ENCODE results near the gene WSB2.
"Not testable (repeated sequence)": the region's sequence is repeated elsewhere in the genome, so short reads cannot be mapped to it uniquely, and the experiment has no call there.

Gene WSB2

DNA sequence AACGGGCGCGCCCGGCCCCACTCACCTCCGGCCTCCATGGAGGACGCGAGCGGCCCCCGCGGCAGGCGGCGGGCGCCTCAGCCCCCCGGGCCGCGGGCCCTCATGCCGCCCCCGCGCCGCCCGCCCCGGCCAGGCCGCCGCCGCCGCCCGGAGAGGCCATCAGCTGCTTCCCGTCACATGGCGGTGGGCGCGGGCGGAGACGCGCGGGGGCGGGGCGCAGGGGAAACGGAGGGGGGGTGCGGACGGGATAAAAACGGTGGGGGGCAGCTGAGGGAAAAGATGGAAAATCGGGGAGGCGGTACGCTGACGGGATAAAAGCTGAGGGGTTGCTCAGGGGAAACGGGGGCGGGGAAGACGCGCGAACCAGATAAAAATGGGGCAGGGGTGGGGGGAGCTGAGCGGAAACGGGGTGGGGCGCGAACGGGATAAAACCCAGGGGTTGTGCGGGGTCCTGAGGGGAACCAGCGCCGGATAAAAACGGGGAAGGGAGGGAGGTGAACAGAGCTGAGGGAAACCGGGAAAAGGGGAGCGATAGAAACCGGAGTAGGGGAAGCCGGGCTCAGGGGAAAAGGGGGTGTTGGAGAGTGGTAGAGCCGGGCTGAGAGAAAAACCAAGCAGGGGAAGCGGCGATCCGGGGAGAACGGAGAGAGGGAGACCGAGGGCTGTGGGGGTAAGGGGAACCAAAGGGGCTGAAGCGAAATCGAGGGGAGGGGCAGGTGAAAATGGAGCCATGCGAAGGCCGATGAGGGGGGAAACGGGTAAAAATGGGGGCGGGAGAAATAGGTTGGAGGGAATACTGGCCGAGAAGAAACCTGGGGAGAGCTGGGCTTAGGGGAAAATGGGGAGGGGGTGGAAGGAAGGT is at the start of gene WSB2:
TSS of gene WSB2 (minus strand) at position 169 of the 862 bp plus-strand sequence. CDS start at position 38, 131 bp downstream.
- DNase-seq, result peak; percentile 89

DNA sequence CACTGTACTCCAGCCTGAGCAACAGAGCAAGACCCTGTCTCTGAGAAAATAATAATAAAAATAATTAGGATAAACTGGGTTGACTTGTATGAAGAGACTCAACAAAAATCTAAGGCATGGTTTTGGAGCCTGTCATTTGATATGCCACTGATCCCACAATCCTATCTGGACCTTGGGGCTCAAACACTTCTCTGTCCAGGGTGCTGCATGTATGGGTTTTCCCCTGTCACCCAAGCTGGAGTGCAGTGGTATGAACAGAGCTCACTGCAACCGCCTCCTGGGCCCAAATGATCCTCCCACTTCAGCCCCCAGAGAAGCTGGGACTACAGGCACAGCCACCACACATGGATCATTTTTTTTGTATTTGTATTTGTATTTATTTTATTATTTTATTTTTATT is 48.1 kb upstream of the WSB2 start:
- no peak for DNase-seq

DNA sequence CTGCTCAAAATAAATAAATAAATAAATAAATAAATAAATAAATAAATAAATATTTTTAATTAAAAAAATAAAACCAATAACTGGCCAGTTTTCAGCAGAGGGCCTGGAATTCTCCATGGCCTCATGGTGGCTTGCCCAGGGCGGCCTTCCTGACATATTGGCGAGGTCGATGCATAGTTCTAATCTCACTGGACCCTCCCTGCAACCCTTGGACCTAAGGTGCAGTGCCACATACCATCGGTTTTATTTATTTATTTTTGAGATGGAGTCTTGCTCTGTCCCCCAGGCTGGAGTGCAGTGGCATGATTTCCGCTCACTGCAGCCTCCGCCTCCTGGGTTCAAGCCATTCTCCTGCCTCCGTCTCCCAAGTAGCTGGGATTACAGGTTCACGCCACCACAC is 46.7 kb upstream of the WSB2 start:
- no peak for DNase-seq

DNA sequence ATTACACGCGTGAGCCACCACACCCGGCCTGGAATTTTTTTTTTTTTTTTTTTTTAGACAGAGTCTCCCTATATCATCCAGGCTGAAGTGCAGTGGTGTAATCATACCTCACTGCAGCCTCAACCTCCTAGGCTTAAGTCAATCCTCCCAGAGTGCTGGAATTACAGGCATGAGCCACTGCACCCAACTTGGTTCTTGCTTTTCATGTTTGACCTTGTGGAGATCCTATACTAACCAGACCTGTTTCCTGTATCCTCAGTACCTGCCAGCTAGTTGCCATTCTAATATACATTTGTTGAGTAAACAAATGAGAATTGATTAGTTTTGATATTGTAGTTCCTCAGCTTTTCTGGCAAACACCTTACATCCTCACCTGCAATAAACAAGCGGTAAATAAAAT is 46.0 kb upstream of the WSB2 start:
- no peak for DNase-seq

DNA sequence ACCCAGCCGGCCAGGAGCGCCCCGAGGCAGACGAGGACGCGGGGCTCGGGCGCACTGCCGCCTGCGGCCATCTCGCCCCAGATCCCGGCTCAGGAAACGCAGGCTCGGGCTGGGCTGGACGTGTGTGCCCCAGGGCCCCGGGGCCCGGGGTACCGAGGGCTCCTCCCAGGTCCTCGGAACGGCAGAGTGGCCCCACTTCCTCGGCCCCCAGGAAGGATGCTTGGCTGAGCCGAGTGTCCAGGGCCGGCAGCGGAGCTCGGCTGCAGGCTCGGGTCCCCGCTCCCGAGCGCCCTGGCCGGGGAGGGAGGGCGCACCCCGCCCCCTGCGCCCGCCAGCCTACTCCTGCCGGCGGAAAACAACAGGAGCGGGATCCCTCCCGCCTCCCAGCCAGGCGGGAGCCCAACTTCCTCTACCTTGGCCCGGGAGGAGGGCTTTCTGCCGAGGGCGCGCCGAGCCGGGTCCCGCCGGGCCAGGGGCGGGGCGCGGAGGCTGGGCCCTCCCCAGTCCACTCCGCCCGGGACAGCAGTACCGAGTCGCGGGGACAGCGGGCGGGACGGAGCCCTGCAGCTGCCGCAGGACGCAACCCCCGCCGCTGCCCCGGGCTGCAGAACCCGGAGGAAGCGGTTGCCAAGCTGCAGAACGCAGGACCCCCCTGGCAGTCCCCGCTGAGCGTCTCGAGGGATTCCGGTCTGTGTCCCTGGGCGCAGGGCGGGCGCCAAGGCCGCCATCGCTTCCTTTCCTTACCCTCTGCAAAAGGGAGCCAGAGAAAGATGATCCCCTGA is 42.8 kb upstream of the WSB2 start, which contains the start of gene VSIG10:
TSS of gene VSIG10 (minus strand) at position 411 of the 782 bp plus-strand sequence. CDS start at position 71, 340 bp downstream.
- peak; percentile 68 for DNase-seq

DNA sequence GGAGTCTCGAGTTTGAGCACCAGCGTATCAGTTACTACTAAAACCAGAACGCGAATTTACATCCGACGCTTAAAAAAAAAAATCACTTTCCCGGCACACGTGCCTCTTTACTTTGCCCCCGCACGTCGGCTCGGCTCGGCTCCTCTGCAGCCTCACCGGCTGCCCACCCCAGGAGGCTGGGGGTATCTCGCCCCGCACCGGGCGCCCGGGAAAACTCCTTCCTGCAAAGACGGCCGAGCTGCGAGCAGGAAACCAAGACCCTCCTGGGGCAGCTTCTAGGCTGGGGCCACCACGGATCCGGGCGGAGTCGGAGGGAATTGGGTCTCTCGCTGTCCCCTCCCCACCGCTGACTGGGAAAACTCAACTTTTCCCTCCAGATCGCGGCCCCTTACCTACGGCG is 42.2 kb upstream of the WSB2 start:
- DNase-seq, result peak; percentile 39

DNA sequence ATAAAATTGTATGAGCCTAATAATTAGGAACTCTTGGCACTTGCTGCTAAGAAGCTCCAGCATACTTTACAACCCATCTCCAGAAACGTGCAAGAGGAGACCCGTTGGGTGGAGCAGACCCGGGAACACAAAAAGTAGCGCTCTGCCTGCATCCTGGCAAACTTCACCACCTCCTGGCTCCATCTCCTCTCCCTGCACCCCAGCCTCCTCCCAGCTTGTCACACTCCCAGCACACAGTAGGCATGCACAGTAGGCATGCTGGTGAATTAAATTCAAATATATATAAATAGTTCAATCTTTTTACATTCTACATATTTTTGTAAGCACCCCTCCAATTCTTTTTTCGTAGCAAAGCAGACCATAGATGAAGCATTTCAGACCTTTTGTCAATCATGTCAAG is 41.6 kb upstream of the WSB2 start:
- no peak for DNase-seq

DNA sequence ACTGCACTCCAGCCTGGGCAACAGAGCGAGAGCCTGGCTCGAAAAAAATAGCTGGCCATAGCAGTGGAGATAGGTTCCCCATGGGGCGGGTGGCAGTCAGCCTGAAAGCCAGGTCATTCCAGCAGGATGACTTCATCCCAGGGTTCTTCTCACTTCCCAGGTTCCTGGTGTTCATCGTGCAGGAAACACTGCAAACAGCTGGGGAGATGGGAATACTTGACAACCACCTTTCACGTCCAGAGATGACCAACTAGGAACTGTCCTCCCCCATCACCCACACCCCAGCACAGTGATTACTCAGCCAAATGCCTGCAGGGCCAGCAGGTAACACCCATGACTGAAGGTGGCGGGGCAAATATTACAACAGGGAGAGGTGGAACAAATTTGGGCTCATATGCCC is 41.1 kb upstream of the WSB2 start:
- no peak for DNase-seq

DNA sequence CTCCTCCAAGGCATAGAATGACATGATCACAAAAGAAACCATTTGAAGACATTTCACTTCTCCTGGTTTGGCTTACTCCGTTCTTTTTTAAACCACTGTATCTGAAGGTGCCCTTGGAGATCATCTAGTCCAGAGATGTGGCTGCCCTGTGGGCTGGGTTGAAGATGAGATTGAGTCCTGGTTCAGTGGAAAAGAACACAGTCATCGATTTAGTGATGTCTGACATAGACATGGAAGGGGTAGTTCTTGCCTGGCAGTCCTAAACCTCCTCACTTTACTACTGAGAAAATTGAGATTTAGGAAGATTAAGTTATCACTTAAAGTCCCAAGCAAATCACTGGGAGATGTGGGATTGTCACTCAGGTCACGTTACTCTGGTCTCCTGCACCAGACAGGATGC is 40.1 kb upstream of the WSB2 start:
- DNase-seq, result no peak

DNA sequence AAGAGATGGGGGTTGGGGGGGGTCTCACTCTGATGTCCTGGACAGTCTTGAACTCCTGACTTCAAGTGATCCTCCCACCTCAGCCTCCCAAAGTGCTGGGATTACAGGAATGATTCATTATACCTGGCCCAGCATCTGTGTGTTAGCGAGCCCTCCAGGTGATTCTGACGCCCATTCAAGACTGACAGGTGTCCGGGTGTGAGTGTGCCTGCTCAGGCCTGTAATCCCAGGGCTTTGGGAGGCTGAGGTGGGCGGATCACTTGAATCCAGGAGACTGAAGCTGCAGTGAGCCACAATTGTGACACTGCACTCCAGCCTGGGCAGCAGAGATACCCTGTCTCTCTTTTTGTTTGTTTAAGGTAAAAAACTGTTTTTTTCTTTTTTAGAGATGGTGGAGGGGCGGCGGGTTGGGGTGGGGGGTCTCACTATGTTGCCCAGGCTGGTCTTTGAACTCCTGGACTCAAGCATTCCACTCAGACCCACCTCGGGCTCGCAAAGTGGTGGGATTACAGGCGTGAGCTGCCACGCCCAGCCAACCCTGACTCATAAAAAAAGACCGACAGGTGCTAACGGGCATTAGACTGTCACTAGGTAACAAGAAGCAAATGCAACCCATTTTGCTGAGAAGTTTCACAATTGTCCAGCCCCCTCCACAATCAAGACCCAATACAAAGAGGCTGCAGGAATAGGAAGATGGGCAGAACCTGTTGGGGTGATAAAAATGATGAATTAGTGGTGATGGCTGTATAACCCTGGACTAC is 38.1 kb upstream of the WSB2 start:
- no peak for DNase-seq

DNA sequence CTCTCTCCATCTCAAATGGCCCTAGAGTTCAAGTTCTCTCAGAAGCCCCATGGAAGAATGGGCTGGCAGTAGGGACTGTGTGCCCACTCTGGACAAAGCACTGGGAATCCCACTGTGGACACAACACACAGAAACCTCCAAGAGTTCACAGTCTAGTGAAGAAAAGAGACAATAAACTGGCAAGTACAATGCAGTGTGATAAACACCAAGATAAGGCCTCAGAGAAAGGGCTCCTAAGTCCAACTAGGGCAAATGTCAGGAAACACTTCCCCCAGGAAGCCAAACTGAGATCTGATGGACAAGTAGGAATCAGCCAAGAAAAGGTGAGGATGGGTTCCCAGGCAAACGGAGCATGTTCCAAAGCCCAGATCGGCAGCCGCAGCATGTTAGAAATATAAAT is 37.4 kb upstream of the WSB2 start:
- DNase-seq, result no peak

DNA sequence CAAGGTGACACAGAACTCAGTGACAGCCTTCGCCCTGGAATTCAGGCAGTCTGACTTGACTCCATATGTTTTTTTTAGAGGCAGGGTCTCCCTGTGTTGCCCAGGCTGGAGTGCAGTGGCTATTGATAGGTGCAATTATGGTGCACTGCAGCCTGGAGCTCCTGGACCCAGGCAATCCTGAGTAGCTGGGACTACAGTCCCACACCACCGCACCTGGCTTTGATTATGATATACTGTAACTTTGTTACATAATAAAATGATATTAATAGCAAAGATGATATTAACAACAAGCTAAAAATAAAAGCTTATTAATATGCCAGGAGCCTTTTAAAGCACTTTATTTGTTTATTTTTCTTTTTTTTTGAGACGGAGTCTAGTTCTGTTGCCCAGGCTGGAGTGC is 33.1 kb upstream of the WSB2 start:
- no peak for DNase-seq

DNA sequence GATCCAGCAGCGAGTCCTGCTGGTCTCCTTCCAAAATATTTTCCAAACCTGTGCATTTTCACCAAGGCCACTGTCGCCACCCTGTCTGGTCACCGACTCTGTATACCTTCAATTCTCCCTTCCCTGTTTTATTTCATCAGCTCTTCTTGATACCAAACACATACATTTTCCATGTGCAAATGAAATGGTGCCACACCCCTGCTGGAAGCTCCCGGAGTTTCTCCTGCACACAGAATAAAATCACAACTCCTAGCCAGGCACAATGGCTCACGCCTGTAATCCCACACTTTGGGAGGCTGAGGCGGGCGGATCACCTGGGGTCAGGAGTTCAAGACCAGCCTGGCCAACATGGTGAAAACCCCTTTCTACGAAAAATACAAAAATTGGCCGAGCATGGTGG is 28.8 kb upstream of the WSB2 start:
- no peak for DNase-seq

DNA sequence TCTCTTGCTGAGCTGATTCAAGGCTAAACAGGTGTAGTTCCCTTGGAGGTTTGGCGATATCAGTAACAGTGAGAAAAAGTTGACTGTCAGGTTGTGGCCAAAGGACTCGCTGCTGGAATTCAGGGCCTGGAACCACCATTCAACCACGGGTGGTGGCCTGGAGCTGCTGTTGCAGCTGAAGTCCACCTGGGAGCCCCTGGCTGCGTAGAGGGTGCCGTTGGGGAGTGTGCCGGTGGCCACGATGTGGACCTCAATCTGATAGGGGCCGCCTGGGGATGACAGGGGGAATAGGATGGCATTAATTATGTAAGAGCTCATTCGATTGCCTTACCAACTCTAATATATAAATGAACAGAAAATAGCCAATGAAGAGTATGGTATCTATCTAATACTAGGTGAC is 21.2 kb upstream of the WSB2 start:
- no peak for DNase-seq

DNA sequence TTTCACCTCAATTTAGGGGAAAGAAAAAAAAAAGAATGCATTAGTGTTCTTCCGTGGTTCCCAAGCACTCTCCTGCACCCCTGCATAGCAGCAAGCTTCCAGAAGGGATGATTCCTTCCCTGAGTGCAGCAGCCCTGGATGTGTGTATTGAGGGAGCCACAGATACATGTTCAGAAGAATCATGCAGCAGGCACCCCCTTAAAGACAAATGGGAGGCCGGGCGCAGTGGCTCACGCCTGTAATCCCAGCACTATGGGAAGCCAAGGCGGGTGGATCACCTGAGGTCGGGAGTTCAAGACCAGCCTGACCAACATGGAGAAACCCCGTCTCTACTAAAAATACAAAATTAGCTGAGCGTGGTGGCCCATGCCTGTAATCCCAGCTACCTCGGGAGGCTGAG is 20.5 kb upstream of the WSB2 start:
- not testable (repeated sequence) for DNase-seq

DNA sequence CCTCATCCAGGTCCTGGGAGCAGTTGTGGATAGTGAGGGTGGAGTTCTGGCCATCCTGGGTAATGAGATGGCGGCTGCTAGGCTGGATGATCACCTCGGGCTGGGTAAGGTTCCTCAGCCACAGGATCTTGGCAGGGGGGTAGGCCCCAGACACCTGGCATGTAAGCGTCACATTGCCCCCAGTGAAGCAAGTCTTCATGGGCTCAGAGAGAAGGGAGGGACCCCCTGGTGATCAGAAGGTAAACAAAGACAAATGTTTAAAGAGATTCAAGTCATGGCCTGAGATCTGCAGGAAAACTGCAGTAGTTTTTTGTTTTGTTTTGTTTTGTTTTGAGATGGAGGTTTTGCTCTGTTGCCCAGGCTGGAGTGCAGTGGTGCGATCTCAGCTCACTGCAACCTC is 12.8 kb upstream of the WSB2 start:
- DNase-seq, result no peak

DNA sequence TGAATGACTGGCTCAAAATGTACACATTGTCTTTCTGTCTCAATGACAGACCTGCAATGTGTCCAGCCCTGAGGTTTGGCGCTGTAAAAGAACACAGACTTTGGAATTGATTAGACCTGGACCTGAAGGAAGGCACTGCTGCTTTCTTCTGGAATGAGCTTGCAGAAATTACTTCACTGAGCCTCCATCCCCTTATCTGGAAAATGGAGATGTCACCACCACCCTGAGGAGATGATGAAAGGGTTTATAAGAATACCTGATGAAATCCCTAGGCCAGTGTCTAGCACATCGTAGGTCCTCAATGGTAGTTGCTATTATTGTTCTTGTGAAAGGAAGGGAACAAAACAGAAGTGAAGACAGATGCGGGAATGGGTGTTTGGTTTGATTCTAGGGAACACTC is 9.7 kb upstream of the WSB2 start:
- DNase-seq, result no peak

DNA sequence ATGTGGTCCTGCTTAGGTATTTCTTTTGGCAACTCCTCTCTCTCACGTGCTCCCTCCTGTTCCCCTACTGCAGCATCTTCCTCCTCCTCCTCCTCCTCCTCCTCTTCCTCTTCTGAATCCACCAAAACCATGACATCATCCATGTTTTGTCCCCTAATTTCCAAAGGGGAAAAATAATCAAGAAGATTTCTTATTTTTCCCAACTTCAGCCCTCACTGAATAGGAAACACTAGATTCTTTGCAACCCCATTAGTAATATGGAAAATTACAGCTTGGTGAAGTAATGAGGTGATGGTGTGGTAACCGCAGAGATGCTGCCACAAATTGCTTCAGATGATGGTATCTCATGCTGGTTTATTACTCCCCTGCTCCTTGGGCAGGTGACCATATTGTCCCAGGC is 7.5 kb upstream of the WSB2 start:
- no peak for DNase-seq

DNA sequence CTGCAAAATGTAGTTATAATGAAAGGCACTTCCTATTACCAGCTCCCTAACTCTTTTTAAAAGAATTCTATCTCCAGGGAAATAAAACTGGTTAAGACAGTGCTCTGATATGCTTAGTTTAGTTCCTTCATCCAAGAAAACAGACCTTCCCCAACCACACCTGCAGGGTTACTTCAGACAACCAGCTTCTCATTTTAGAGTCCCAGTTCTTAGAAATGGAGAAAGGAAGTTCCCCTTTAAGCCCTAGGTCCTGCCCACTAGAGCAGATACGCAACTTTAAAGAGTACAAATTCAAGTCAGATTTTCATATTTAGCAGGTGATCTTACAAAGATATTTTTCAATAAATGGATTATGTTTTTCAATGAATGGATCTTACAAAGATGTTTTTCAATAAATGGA is 4.4 kb upstream of the WSB2 start:
- DNase-seq, result no peak

DNA sequence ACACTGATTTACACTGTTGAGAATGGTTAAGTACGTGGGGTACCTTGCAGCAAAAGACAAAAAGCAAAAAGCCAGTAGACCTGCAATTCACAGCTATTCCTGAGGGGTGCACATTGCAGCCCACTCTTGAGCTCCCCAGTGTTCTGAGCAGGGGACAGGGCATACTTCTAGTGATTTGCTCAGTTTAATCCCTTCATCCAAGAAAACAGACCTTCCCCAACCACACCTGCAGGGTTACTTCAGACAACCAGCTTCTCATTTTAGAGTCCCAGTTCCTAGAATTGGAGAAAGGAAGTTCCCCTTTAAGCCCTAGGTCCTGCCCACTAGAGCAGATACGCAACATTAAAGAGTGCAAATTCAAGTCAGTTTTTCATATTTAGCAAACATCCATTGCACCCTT is 3.6 kb upstream of the WSB2 start:
- DNase-seq, result no peak

DNA sequence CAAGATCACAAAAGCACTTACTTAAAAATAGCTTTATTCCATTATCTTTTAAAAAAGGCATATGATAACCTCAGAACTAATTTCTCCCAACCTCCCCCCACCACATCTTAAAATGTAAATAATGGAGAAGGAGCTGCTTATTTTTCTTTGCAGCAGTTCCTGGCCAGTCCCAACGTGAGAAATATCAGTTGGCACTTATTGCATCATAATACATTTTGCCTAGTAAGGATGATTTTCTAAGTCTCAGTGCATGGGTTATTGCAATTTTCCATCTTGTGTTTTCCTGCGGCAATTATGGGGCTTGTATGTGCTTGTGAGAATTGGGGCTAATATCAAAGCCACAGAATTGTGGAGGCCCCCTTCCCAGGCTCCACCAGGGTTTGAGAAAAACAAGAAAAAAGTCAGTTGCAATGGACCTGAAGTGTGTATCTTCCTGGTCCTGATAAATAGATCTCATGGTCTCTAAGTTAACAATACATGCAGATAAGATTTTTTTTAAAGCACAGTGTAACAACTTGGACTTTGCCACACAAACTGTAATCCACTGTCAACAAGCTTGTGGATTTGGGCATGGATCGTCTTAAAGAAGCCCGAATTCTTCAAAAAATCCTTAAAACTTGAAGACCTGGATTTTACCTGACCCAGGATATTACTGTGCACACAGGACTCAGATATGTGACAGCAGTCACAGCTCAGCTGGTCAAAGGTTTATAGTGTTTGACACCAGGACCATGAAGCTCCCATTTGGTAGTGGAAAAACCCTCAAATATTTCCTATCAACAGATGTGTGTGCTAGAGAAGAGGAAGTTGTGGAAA is 2.8 kb upstream of the WSB2 start:
- DNase-seq, result no peak
